ENCODE results near the gene MTCH2.

- TF ChIP-seq POLR2A (IDR thresholded peaks at IDR 0.05) (no peak), CTCF (IDR thresholded peaks at IDR 0.05) (no peak)
Measured at GRCh38 chr11:47615249-47615648, 27.1 kb downstream of the MTCH2 start.
